NCI-H1048 (cell line): ENCODE measurements around the gene GRM6.

Experiments used
- DNase-seq: peaks from one replicate; lab custom pipeline; 2025; lab: John Stamatoyannopoulos, UW

Gene GRM6

GRCh38 chr5:178984145-178985072 is 10.7 kb downstream of the GRM6 start:
- DNase-seq, result no peak

GRCh38 chr5:178983728-178984127 is 11.4 kb downstream of the GRM6 start:
- DNase-seq, result no peak

DNA sequence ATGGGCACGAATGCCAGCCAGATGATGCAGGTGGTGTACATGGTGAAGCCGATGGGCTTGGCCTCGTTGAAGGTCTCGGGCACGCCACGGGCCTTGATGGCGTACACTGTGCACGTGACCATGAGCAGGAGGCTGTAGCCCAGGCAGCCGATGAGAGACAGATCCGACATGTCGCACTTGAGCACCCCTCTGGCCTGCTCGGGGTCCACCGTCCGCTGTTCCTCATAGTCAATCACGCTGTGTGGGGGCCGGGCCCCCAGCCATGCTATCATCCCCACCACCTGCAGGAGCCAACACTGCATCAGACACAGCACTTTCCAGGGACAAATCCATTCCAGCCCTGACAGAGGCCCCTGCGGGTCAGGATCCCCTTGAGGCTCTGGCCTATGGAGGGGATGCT is 12.2 kb downstream of the GRM6 start:
- no peak for DNase-seq

GRCh38 chr5:178981381-178981780 is 13.7 kb downstream of the GRM6 start:
- no peak for DNase-seq

GRCh38 chr5:178965465-178966055 is 29.6 kb downstream of the GRM6 start:
- no peak for DNase-seq

- no peak for DNase-seq
Measured at GRCh38 chr5:178941361-178941760, 53.8 kb downstream of the GRM6 start.

GRCh38 chr5:178940569-178941360 is 54.4 kb downstream of the GRM6 start, which contains the start of gene ZNF454:
Gene ZNF454 (plus strand): TSS chr5:178941198. CDS start chr5:178942792, 1,594 bp downstream.
- no peak for DNase-seq

GRCh38 chr5:178931846-178932760 is 63.0 kb downstream of the GRM6 start:
- no peak for DNase-seq
